Ishikawa (cell line): ENCODE data around the gene MAP3K5.

Experiments used
- CEBPB ChIP-seq: IDR thresholded peaks from 2 replicates; pipeline ENCODE4 v1.6.1; 2012
- CREB1 ChIP-seq: IDR thresholded peaks from 2 replicates; pipeline ENCODE4 v1.6.1; 2012; ENCODE audit warnings: low read depth
- EGR1 ChIP-seq: IDR thresholded peaks from 2 replicates; pipeline ENCODE4 v1.6.1; 2012
- EP300 ChIP-seq: IDR thresholded peaks from 2 replicates; pipeline ENCODE4 v1.6.1; 2012; ENCODE audit warnings: borderline replicate concordance
- FOXM1 ChIP-seq: IDR thresholded peaks from 2 replicates; pipeline ENCODE4 v1.6.1; 2012; ENCODE audit warnings: low read depth, borderline replicate concordance
- MAX ChIP-seq: IDR thresholded peaks from 2 replicates; pipeline ENCODE4 v1.6.1; 2012
- NFIC ChIP-seq: IDR thresholded peaks from 2 replicates; pipeline ENCODE4 v1.6.1; 2012
- RAD21 ChIP-seq: IDR thresholded peaks from 2 replicates; pipeline ENCODE4 v1.6.1; 2012; ENCODE audit warnings: low read depth
- REST ChIP-seq: IDR thresholded peaks from 2 replicates; pipeline ENCODE4 v1.6.1; 2012; ENCODE audit warnings: low read depth, mild to moderate bottlenecking
- TAF1 ChIP-seq: IDR thresholded peaks from 2 replicates; pipeline ENCODE4 v1.6.1; 2012; ENCODE audit warnings: low read depth, mild to moderate bottlenecking
- TCF12 ChIP-seq: IDR thresholded peaks from 2 replicates; pipeline ENCODE4 v1.6.1; 2012; ENCODE audit warnings: low read depth
- TEAD4 ChIP-seq: IDR thresholded peaks from 2 replicates; pipeline ENCODE4 v1.6.1; 2012
- USF1 ChIP-seq: IDR thresholded peaks from 2 replicates; pipeline ENCODE4 v1.6.1; 2012
- YY1 ChIP-seq: IDR thresholded peaks from 2 replicates; pipeline ENCODE4 v1.6.1; 2012; ENCODE audit warnings: low read depth
- ZBTB7A ChIP-seq: IDR thresholded peaks from 2 replicates; pipeline ENCODE4 v1.6.1; 2012; ENCODE audit warnings: low read depth

MAP3K5 gene

GRCh38 chr6:136539967-136540652 is 252.2 kb downstream of the MAP3K5 start:
- TF ChIP-seq EP300 (no peak), MAX (no peak), EGR1 (no peak), NFIC (no peak), TAF1 (no peak), USF1 (no peak), TCF12 (no peak), RAD21 (no peak), ZBTB7A (no peak), YY1 (no peak), CEBPB (no peak), TEAD4 (no peak), REST (no peak), FOXM1 (no peak), CREB1 (no peak)

- TF ChIP-seq CREB1 (no peak), RAD21 (no peak), ZBTB7A (no peak)
These were observed 253.4 kb downstream of the MAP3K5 start for GRCh38 chr6:136538836-136539235.

- TF ChIP-seq EP300 (no peak), NFIC (no peak), CEBPB (no peak), ZBTB7A (no peak), MAX (no peak), CREB1 (no peak), TAF1 (no peak), TEAD4 (no peak), TCF12 (no peak), RAD21 (no peak), FOXM1 (no peak), USF1 (no peak), EGR1 (no peak), REST (no peak), YY1 (no peak)
These were observed 256.2 kb downstream of the MAP3K5 start for GRCh38 chr6:136535880-136536650.

- TF ChIP-seq TEAD4 (no peak), CREB1 (no peak), TAF1 (no peak), EP300 (no peak), EGR1 (no peak), TCF12 (no peak), CEBPB (no peak), RAD21 (no peak), MAX (no peak), ZBTB7A (no peak), NFIC (no peak), REST (no peak), FOXM1 (no peak), USF1 (no peak), YY1 (no peak)
These were observed 257.1 kb downstream of the MAP3K5 start for GRCh38 chr6:136535017-136535765.
